HepG2 (cell line): Measurements from ENCODE around the gene HEMK1. TPM values are rescaled to one million over a fixed set of nuclear protein-coding genes. Genes with fewer than 3 reads are reported as not detected.

Source experiments
- GTF2F1 ChIP-seq: fragments of 150-350 bp; IDR thresholded peaks from 2 replicates; pipeline ENCODE4 v1.6.1; 2014; ENCODE audit warnings: low read length
- HDAC1 ChIP-seq: sonication (generic); formaldehyde crosslinking; IDR thresholded peaks from 2 replicates; pipeline ENCODE4 v1.5.1; 2020; ENCODE audit warnings: mild to moderate bottlenecking, missing genetic modification reagents
- HOXA5 ChIP-seq: sonication (generic); formaldehyde crosslinking; IDR thresholded peaks from 2 replicates; pipeline ENCODE4 v1.4.0; 2020; ENCODE audit warnings: missing genetic modification reagents
- KLF11 ChIP-seq: IDR thresholded peaks from 2 replicates; pipeline ENCODE4 v1.6.1; 2016; ENCODE audit warnings: missing compliant biosample characterization
- PHF5A ChIP-seq: IDR thresholded peaks from one replicate; pipeline ENCODE4 v1.6.1; 2018; ENCODE audit warnings: low read depth, missing genetic modification reagents; ENCODE audit not compliant: unreplicated experiment
- TAF15 ChIP-seq: fragments of 200-400 bp; formaldehyde crosslinking; IDR thresholded peaks from one replicate; pipeline ENCODE4 v1.6.1; 2018; ENCODE audit warnings: mild to moderate bottlenecking, low read depth, low read length; ENCODE audit not compliant: poor library complexity, severe bottlenecking
- TBL1XR1 ChIP-seq: fragments of 150-350 bp; IDR thresholded peaks from 2 replicates; pipeline ENCODE4 v1.6.1; 2014; ENCODE audit warnings: borderline replicate concordance, low read length; ENCODE audit not compliant: partially characterized antibody
- TEAD3 ChIP-seq: optimal IDR thresholded peaks from 2 replicates; pipeline ENCODE3; 2016; ENCODE audit warnings: borderline replicate concordance
- TGIF2 ChIP-seq: IDR thresholded peaks from 2 replicates; pipeline ENCODE4 v1.6.1; 2016; ENCODE audit warnings: control low read depth, missing compliant biosample characterization
- TOPORS ChIP-seq: sonication (generic); formaldehyde crosslinking; IDR thresholded peaks from 2 replicates; pipeline ENCODE4 v1.8.0; 2023; ENCODE audit warnings: mild to moderate bottlenecking, missing genetic modification reagents
- ZBTB7B ChIP-seq: sonication (generic); formaldehyde crosslinking; IDR thresholded peaks from 2 replicates; pipeline ENCODE4 v1.4.0; 2020; ENCODE audit warnings: missing genetic modification reagents
- ZNF160 ChIP-seq: sonication (generic); formaldehyde crosslinking; IDR thresholded peaks from 2 replicates; pipeline ENCODE4 v1.8.0; 2022; ENCODE audit warnings: mild to moderate bottlenecking, inconsistent platforms, missing genetic modification reagents
- ZNF547 ChIP-seq: sonication (generic); formaldehyde crosslinking; IDR thresholded peaks from 2 replicates; pipeline ENCODE4 v1.5.1; 2020; ENCODE audit warnings: mild to moderate bottlenecking, missing genetic modification reagents
- ZNF781 ChIP-seq: sonication (generic); formaldehyde crosslinking; IDR thresholded peaks from 2 replicates; pipeline ENCODE4 v1.5.1; 2020; ENCODE audit warnings: borderline replicate concordance, mild to moderate bottlenecking, missing genetic modification reagents; ENCODE audit errors: not compliant biosample characterization
- polyA plus RNA-seq, 8 experiments: library from polyadenylated mRNA; depleted of rRNA in 3 of 8; stranded (reverse) in 7 of 8; unstranded in 1 of 8; fragments of >200 nt; fragmentation: Illumina TruSeq in 4 of 8; extraction: Trizol in 4 of 8; gene quantifications; 2 replicates each; pipeline versions ENCODE4 v1.2.1 to v1.2.3, GENCODE V29; 2011 to 2016; ENCODE audit warnings: low read depth in 4 of 8, missing spikeins in 1 of 8, mixed read lengths in 1 of 8; ENCODE audit not compliant: insufficient read depth in 1 of 8
- total RNA-seq, 5 experiments: library from RNA; depleted of rRNA; stranded (reverse); fragments of >200 nt; fragmentation: Illumina TruSeq; extraction: Trizol; gene quantifications; 2 replicates each; pipeline ENCODE4 v1.2.3, GENCODE V29; 2016; ENCODE audit warnings: low read depth in 1 of 5
- TF ChIP-seq, protein P1 (sequence below): sonication (generic); formaldehyde crosslinking; IDR thresholded peaks from 2 replicates; pipeline ENCODE4 v1.4.0; 2020; ENCODE audit warnings: missing genetic modification reagents
- TF ChIP-seq, protein P2 (sequence below): sonication (generic); formaldehyde crosslinking; IDR thresholded peaks from 2 replicates; pipeline ENCODE4 v1.4.0; 2020; ENCODE audit warnings: missing genetic modification reagents
- TF ChIP-seq, protein P3 (sequence below): sonication (generic); formaldehyde crosslinking; IDR thresholded peaks from 2 replicates; pipeline ENCODE4 v1.5.0; 2020; ENCODE audit warnings: mild to moderate bottlenecking, missing genetic modification reagents
- TF ChIP-seq, protein P4 (sequence below): sonication (generic); formaldehyde crosslinking; IDR thresholded peaks from 2 replicates; pipeline ENCODE4 v1.8.0; 2023; ENCODE audit warnings: mild to moderate bottlenecking, missing genetic modification reagents
- TF ChIP-seq, protein P5 (sequence below): sonication (generic); formaldehyde crosslinking; IDR thresholded peaks from 2 replicates; pipeline ENCODE4 v1.4.0; 2020; ENCODE audit warnings: mild to moderate bottlenecking, missing genetic modification reagents

HEMK1 gene
- total and polyA plus RNA-seq, 2 of the 13 experiments (the other 11 are each of a cell fraction or from before 2014, with no cell fraction given), result 9.8 to 12.6 TPM

DNA sequence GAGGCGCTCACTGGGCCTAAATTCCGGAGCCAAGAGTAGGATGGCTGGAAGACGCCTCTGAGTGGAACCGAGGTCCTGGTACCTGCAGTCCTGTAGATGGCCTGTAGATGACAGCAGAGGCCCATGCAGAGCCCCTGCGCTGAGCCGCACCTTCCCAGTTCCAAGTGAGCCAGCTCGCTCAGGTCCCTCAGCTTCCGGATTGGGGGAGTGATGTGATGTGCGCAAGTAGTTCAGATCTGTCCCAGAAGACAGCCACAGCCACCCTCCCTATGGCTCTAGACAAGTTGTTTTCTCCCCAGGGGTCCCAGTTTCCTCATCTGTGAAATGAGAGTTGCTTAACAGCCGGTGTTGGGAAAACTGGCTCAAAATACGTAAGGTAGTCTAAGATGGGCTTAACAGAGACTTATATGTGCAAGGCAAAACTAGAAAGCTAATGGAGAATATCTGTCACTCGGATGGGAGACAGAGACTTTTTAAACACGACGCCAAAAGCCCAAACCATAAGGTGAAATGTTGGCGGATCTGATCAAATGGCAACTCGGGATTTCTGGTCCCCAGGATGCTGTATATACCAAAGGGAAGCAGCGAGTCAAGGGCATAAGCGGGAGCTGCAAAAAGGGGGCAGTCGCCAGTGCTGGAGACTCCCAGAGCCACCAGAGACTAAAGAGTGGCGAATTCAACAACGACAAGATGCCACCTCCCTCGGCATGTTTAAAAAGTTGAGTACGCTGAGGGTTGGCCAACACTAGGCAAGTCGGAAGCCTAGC, 46.9 kb downstream of the HEMK1 start (continued):
- no peak for TF ChIP-seq ZBTB7B (CRISPR knock-in tag)
- no peak for TF ChIP-seq KLF11 (CRISPR knock-in tag)
- TF ChIP-seq, protein P1, sequence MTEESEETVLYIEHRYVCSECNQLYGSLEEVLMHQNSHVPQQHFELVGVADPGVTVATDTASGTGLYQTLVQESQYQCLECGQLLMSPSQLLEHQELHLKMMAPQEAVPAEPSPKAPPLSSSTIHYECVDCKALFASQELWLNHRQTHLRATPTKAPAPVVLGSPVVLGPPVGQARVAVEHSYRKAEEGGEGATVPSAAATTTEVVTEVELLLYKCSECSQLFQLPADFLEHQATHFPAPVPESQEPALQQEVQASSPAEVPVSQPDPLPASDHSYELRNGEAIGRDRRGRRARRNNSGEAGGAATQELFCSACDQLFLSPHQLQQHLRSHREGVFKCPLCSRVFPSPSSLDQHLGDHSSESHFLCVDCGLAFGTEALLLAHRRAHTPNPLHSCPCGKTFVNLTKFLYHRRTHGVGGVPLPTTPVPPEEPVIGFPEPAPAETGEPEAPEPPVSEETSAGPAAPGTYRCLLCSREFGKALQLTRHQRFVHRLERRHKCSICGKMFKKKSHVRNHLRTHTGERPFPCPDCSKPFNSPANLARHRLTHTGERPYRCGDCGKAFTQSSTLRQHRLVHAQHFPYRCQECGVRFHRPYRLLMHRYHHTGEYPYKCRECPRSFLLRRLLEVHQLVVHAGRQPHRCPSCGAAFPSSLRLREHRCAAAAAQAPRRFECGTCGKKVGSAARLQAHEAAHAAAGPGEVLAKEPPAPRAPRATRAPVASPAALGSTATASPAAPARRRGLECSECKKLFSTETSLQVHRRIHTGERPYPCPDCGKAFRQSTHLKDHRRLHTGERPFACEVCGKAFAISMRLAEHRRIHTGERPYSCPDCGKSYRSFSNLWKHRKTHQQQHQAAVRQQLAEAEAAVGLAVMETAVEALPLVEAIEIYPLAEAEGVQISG (CRISPR knock-in tag), result peak; percentile 42; the same call in 1 of the 2 replicates
- 0 out of 2 replicates have a peak, but pooled peaks have one; percentile 32 for TF ChIP-seq TGIF2 (CRISPR knock-in tag)
- TF ChIP-seq, protein P2, sequence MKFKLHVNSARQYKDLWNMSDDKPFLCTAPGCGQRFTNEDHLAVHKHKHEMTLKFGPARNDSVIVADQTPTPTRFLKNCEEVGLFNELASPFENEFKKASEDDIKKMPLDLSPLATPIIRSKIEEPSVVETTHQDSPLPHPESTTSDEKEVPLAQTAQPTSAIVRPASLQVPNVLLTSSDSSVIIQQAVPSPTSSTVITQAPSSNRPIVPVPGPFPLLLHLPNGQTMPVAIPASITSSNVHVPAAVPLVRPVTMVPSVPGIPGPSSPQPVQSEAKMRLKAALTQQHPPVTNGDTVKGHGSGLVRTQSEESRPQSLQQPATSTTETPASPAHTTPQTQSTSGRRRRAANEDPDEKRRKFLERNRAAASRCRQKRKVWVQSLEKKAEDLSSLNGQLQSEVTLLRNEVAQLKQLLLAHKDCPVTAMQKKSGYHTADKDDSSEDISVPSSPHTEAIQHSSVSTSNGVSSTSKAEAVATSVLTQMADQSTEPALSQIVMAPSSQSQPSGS (CRISPR knock-in tag), result 0 out of 2 replicates have a peak, but pooled peaks have one; percentile 48
- TF ChIP-seq TBL1XR1, result peak; percentile 28
- no peak for TF ChIP-seq HOXA5
- TF ChIP-seq ZNF781 (CRISPR knock-in tag), result no peak
- TF ChIP-seq, protein P3, sequence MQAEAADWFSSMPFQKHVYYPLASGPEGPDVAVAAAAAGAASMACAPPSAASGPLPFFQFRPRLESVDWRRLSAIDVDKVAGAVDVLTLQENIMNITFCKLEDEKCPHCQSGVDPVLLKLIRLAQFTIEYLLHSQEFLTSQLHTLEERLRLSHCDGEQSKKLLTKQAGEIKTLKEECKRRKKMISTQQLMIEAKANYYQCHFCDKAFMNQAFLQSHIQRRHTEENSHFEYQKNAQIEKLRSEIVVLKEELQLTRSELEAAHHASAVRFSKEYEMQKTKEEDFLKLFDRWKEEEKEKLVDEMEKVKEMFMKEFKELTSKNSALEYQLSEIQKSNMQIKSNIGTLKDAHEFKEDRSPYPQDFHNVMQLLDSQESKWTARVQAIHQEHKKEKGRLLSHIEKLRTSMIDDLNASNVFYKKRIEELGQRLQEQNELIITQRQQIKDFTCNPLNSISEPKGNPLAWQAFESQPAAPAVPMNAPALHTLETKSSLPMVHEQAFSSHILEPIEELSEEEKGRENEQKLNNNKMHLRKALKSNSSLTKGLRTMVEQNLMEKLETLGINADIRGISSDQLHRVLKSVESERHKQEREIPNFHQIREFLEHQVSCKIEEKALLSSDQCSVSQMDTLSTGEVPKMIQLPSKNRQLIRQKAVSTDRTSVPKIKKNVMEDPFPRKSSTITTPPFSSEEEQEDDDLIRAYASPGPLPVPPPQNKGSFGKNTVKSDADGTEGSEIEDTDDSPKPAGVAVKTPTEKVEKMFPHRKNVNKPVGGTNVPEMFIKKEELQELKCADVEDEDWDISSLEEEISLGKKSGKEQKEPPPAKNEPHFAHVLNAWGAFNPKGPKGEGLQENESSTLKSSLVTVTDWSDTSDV, result no peak
- TF ChIP-seq, protein P4, sequence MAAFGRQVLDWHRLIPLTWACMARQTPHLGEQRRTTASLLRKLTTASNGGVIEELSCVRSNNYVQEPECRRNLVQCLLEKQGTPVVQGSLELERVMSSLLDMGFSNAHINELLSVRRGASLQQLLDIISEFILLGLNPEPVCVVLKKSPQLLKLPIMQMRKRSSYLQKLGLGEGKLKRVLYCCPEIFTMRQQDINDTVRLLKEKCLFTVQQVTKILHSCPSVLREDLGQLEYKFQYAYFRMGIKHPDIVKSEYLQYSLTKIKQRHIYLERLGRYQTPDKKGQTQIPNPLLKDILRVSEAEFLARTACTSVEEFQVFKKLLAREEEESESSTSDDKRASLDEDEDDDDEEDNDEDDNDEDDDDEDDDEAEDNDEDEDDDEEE (CRISPR knock-in tag), result no peak
- no peak for TF ChIP-seq ZNF160 (CRISPR knock-in tag)
- peak; percentile 16 for TF ChIP-seq TEAD3 (CRISPR knock-in tag)
- no peak for TF ChIP-seq GTF2F1
- TF ChIP-seq TAF15, result no peak
- TF ChIP-seq HDAC1 (CRISPR knock-in tag), result no peak
- TF ChIP-seq, protein P5, sequence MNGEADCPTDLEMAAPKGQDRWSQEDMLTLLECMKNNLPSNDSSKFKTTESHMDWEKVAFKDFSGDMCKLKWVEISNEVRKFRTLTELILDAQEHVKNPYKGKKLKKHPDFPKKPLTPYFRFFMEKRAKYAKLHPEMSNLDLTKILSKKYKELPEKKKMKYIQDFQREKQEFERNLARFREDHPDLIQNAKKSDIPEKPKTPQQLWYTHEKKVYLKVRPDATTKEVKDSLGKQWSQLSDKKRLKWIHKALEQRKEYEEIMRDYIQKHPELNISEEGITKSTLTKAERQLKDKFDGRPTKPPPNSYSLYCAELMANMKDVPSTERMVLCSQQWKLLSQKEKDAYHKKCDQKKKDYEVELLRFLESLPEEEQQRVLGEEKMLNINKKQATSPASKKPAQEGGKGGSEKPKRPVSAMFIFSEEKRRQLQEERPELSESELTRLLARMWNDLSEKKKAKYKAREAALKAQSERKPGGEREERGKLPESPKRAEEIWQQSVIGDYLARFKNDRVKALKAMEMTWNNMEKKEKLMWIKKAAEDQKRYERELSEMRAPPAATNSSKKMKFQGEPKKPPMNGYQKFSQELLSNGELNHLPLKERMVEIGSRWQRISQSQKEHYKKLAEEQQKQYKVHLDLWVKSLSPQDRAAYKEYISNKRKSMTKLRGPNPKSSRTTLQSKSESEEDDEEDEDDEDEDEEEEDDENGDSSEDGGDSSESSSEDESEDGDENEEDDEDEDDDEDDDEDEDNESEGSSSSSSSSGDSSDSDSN (CRISPR knock-in tag), result no peak
- no peak for TF ChIP-seq PHF5A (CRISPR knock-in tag)
- TF ChIP-seq TOPORS (CRISPR knock-in tag), result no peak
- TF ChIP-seq ZNF547, result peak; percentile 58; the same call in 1 of the 2 replicates
